Retinal pigment epithelial cell (primary cell): ENCODE results near the gene GPR15LG.
A peak's percentile ranks its signal among the peaks of the same experiment; 100 is the strongest.

Source experiments
- DNase-seq: peaks from one replicate; pipeline ENCODE4 v3.0.0-alpha.2; 2010; ENCODE audit warnings: low read depth
- H3K4me3 ChIP-seq: 2 replicates; pipeline ENCODE4 v1.5.1; 2011; ENCODE audit warnings: mild to moderate bottlenecking, low read length, control low read depth, moderate library complexity
- CTCF ChIP-seq: conservative IDR thresholded peaks from 2 replicates; pipeline ENCODE4 v1.5.1; 2011; ENCODE audit warnings: low read depth, low read length, control low read depth, inconsistent platforms

GPR15LG gene

GRCh38 chr10:84201244-84201606, 27.6 kb downstream of the GPR15LG start:
- no peak for TF ChIP-seq CTCF
- no peak for DNase-seq
- H3K4me3 ChIP-seq: no peak overlapping the region

DNA sequence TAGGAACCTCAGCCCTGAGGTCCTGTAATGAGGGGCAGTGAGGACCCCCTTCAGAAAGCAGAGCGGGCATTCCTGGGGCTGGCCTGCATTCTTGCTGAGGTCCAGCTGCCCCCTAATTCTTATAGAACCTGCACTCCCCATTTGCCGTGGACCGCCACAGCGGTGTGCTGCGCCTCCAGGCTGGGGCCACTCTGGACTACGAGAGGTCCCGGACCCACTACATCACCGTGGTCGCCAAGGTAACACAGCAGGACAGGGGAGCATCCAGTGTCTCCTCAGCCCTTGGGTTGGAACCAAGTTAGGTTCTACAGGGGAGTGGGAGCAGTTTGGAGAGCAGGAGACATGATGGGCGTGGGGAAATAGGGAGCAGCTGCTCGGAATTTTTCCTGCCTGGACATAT, 28.1 kb downstream of the GPR15LG start:
- no peak overlapping the region for H3K4me3 ChIP-seq
- no peak for DNase-seq
- TF ChIP-seq CTCF: no peak

GRCh38 chr10:84202349-84202748, 28.7 kb downstream of the GPR15LG start:
- TF ChIP-seq CTCF: no peak
- H3K4me3 ChIP-seq: no peak overlapping the region
- no peak for DNase-seq

DNA sequence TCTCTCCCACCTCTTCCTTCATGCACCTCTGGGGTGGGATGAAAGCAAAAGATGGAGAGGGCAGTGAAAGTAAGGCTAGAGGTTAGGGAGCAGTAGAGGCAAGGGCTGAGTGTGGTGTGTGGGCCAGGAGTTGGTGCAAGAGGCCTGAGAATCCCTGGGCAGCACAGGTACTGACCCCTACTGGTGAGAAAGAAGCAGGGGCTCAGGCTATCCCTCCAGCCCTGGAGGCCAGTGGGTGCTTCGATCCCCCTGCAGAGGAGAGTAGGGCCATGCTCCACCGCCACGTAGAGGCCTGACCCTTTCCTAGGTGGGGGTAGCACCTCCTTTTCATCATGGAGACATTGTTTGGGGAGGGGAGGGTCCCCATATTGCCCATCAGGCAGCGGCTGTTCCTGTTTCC, 30.5 kb downstream of the GPR15LG start:
- peak; percentile 65 for TF ChIP-seq CTCF
- DNase-seq: no peak
- H3K4me3 ChIP-seq: no peak overlapping the region

DNA sequence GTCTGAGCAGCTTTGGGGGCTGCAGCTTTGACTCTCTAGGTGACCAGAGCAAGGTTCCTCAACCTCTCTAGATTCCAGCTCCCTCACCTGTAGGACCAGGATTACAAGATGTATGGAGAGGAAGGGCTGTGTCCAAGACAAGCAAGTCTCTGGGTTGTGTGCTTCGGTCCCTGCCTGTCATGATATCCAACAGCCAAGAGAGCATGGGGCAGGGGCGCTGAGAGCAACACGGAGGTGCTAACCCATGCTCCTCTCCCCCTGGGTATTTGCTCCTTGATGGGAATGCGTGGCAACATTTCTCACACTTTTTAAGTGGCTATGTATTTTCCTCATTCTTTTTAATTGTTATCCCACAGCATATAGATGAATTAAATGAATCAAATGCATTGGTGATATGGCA, 31.0 kb downstream of the GPR15LG start:
- TF ChIP-seq CTCF: no peak
- no peak overlapping the region for H3K4me3 ChIP-seq
- no peak for DNase-seq

DNA sequence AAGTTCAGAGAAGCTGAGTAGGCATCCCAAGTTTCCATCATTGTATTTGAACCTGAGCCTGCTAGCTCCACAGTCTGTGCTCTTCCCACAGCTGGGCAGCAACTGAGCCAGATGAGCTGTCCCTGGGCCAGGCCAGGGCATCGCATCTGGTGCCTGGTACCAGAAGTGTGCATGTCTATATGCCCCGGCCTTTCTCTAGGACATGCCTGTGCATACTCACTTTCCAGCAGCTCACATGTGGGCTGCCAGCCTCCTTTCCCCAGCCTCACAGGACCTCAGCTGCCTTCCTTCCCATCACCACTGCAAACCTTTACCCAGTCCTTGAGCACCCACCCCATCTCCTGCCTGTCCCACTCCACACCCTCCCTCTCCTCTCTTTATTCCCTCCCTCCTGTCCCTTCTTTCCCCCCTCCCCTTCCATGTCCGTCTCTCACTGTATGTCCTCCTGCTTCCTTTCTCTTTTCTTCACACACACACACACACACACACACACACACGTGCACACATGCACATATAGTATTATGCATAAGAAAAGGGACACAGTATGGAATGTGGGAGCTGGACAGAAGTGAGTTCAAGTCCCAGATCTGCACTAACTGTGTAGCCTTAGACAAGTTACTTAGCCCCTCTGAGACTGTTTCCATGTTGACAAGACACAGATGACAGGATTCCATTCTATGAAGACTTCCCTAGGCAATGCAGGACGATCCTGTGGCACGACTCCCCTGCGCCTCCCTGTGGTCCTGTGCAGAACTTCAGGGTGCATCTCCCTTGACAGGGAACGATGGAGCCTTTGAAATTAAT, 31.6 kb downstream of the GPR15LG start:
- peak; percentile 95 for TF ChIP-seq CTCF
- no peak overlapping the region for H3K4me3 ChIP-seq
- DNase-seq: no peak

GRCh38 chr10:84205853-84206525, 32.4 kb downstream of the GPR15LG start:
- no peak for TF ChIP-seq CTCF
- DNase-seq: no peak
- no peak overlapping the region for H3K4me3 ChIP-seq
